GM10266 (cell line): ENCODE data around the gene AGBL1.
"Not testable (repeated sequence)": the region's sequence is repeated elsewhere in the genome, so short reads cannot be mapped to it uniquely, and the experiment has no call there.

Experiments
- DNase-seq: peaks from one replicate; pipeline ENCODE4 v3.0.0; 2012; ENCODE audit errors: extremely low spot score
- TF ChIP-seq, protein P1 (sequence below): IDR thresholded peaks from 2 replicates; pipeline ENCODE4 v1.5.1; 2012; ENCODE audit warnings: mild to moderate bottlenecking, low read depth; ENCODE audit not compliant: control insufficient read depth, insufficient read depth; ENCODE audit errors: missing control alignments

AGBL1 gene

DNA sequence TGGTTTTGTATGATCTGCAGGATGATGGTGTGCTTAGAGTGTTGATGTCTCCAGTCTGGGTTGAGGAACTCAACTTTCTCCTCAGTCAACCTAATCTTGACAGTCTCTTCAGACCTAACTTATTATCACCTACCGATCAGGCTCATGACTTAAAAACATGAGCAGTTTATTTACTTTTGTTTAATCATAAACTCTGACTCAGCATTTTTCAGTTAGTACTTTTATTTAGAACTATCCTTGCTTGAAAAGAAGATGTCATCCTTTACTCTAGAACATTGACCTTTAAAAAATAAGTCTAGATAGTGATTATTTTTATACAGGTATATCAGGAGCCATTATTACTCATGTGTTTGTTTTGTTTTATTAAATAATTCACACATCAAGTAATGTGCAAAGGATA is 414.8 kb downstream of the AGBL1 start:
- TF ChIP-seq, protein P1, sequence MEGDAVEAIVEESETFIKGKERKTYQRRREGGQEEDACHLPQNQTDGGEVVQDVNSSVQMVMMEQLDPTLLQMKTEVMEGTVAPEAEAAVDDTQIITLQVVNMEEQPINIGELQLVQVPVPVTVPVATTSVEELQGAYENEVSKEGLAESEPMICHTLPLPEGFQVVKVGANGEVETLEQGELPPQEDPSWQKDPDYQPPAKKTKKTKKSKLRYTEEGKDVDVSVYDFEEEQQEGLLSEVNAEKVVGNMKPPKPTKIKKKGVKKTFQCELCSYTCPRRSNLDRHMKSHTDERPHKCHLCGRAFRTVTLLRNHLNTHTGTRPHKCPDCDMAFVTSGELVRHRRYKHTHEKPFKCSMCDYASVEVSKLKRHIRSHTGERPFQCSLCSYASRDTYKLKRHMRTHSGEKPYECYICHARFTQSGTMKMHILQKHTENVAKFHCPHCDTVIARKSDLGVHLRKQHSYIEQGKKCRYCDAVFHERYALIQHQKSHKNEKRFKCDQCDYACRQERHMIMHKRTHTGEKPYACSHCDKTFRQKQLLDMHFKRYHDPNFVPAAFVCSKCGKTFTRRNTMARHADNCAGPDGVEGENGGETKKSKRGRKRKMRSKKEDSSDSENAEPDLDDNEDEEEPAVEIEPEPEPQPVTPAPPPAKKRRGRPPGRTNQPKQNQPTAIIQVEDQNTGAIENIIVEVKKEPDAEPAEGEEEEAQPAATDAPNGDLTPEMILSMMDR: no peak
- no peak for DNase-seq

DNA sequence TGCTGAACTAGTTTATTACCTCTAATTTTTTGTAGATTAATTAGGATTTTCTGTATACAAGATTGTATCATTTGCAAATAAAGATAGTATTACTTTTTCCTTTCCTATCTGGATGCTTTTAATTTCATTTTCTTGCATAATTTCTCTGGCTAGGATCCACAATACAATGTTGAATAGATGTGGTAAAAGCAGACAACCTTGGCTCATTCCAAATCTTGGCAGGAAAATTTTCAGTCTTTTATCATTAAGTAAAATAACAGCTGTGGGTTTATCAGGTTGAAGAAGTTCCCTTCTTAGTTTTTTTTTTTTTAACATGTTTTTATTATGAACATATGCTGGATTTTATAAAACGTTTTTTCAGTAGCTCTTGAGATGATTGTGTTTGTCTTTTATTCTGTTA is 422.6 kb downstream of the AGBL1 start:
- TF ChIP-seq, protein P1: no peak
- DNase-seq: no peak

GRCh38 chr15:86505951-86506350 is 426.3 kb downstream of the AGBL1 start:
- TF ChIP-seq, protein P1: no peak
- DNase-seq: no peak

- TF ChIP-seq, protein P1: no peak
- no peak for DNase-seq
These were observed 426.7 kb downstream of the AGBL1 start for GRCh38 chr15:86506401-86506800.

DNA sequence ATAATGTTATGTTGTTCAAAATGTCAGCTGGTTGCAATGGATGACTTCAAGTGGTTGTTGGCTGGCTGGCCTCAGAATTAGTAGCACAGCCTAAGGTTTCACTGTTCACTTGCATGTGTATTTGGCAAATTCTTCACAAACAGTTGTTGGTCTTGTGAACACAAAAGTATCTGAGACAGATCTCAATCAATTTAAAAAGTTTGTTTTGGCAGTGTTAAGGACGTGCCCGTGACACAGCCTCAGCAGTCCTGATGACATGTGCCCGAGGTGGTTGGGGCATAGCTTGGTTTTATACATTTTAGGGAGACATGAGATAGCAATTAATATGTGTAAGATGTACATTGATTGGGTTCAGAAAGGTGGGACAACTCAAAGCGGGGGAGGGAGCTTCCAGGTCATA is 436.0 kb downstream of the AGBL1 start:
- DNase-seq: no peak
- TF ChIP-seq, protein P1: no peak

- DNase-seq: no peak
- TF ChIP-seq, protein P1: no peak
These were observed 443.1 kb downstream of the AGBL1 start for GRCh38 chr15:86522721-86523120.

DNA sequence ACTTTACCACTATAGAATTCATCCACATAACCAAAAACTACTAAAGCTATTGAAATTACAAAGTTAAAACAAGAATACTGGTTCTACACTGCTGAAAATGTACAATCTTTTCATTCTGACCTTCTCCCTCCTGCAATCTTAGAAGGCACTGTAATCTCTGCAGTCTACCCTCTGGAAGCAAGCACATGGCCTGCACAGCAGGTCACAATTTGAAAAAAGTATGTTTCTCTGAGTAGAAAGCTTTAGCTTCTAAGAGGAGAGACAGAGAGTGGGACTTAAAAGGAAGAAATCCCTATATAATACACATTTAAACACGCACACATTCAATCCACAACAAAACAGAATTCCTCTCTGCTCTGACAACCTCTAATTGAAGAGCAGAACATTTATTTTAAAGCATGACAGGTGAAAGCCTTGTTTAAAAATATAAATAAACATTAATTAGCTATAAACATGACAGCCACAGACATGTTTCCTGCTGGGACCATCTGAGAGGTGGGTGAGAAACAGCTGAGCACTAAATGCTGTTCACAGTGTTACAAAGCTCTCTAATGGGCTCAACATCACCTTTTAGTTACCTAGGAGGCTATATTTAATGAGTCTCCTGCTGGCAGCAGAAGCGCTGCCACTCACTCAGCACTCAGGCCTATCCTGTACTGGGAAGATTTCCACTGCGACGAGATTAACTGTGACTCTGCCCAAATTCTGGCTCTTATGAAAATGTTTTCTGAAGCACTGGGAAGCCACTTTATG is 447.4 kb downstream of the AGBL1 start:
- TF ChIP-seq, protein P1: no peak
- DNase-seq: no peak

GRCh38 chr15:86528094-86528493 is 448.4 kb downstream of the AGBL1 start:
- not testable (repeated sequence) for DNase-seq
